GM13977 (cell line): Measurements from ENCODE around the gene EXOC4.

Experiments used
- DNase-seq: peaks from one replicate; pipeline ENCODE4 v3.0.0; 2012; ENCODE audit warnings: low spot score
- CTCF ChIP-seq: IDR thresholded peaks from 2 replicates; pipeline ENCODE4 v1.5.1; 2012; ENCODE audit warnings: mild to moderate bottlenecking, control low read depth; ENCODE audit not compliant: insufficient read depth; ENCODE audit errors: extremely low read depth, missing control alignments
- in situ Hi-C: fragments of 300-500 bp; cut with MboI; formaldehyde crosslinking; loops from one replicate; pipeline ENCODE4 v1.12.0; 2022; ENCODE audit warnings: low sequenced_read_pairs, low pct_unique_long_range_greater_than_20kb, mixed read lengths, inconsistent platforms; ENCODE audit not compliant: unreplicated experiment

The EXOC4 gene

GRCh38 chr7:133550145-133550544 lies 297.3 kb downstream of the EXOC4 start:
- in situ Hi-C loops: no loop called here
- no peak for TF ChIP-seq CTCF
- no peak for DNase-seq

- no peak for TF ChIP-seq CTCF
- in situ Hi-C loops: no loop called here
Measured at GRCh38 chr7:133550811-133551210, 297.9 kb downstream of the EXOC4 start.

GRCh38 chr7:133551466-133551865 lies 298.6 kb downstream of the EXOC4 start:
- in situ Hi-C loops: no loop called here
- DNase-seq: no peak
- no peak for TF ChIP-seq CTCF

More at GRCh38 chr7:133550811-133551210, 297.9 kb downstream of the EXOC4 start:
- no peak for DNase-seq

GRCh38 chr7:133552079-133552478 lies 299.2 kb downstream of the EXOC4 start:
- no peak for DNase-seq
- in situ Hi-C loops: no loop called here
- TF ChIP-seq CTCF: no peak

GRCh38 chr7:133554330-133554729 lies 301.5 kb downstream of the EXOC4 start:
- no peak for TF ChIP-seq CTCF
- no peak for DNase-seq
- in situ Hi-C loops: no loop called here

GRCh38 chr7:133556048-133556447 lies 303.2 kb downstream of the EXOC4 start:
- no peak for TF ChIP-seq CTCF
- in situ Hi-C loops: no loop called here

GRCh38 chr7:133556553-133556952 lies 303.7 kb downstream of the EXOC4 start:
- no peak for DNase-seq
- no peak for TF ChIP-seq CTCF
- in situ Hi-C loops: no loop called here

More at GRCh38 chr7:133556048-133556447, 303.2 kb downstream of the EXOC4 start:
- no peak for DNase-seq
